Measurements from ENCODE around the gene FUCA2. TPM values are rescaled to one million over a fixed set of nuclear protein-coding genes. Genes with fewer than 3 reads are reported as not detected.
A peak's percentile ranks its signal among the peaks of the same experiment; 100 is the strongest.
"Not testable (repeated sequence)": the region's sequence is repeated elsewhere in the genome, so short reads cannot be mapped to it uniquely, and the experiment has no call there.

The FUCA2 gene
- total and polyA plus RNA-seq, 2 experiments from 2014 or later = 31.8 to 33.4 TPM

- H3F3A ChIP-seq (replicated peaks; ENCODE audit: low read depth) = no peaks in the 10 kb centered on the region
- TF ChIP-seq CTCF (conservative IDR thresholded peaks at IDR 0.05; ENCODE audit: low read depth in 2 of 2) (peak; percentile 96 to 97), ZNF114 (CRISPR knock-in tag; IDR thresholded peaks at IDR 0.05) (no peak), REST (IDR thresholded peaks at IDR 0.05; ENCODE audit: unreplicated experiment) (no peak), CREB1 (CRISPR knock-in tag; IDR thresholded peaks at IDR 0.05; ENCODE audit: low read depth) (peak; percentile 50; the same call in 1 of the 2 replicates), STAT1 (IDR thresholded peaks at IDR 0.05; ENCODE audit: unreplicated experiment) (no peak), EZH2phosphoT487 (IDR thresholded peaks at IDR 0.05; ENCODE audit: unreplicated experiment) (no peak)
- 0 out of 3 replicates have a peak overlapping the region, but pooled peaks have one; percentile 30 for H3K4me3 Mint-ChIP-seq
- no peak overlapping the region for H2AFZ ChIP-seq
- H3K4me2 ChIP-seq = no peak overlapping the region
- H3K36me3 Mint-ChIP-seq (ENCODE audit: low read depth) = peaks cover 8% of the 10 kb centered on the region; the same call in 1 of the 3 replicates
- H3K27me3 Mint-ChIP-seq (ENCODE audit: insufficient read depth, low read depth, poor library complexity) = peaks cover 25% of the 10 kb centered on the region
- no peaks in the 10 kb centered on the region for H3K36me3 ChIP-seq (ENCODE audit: insufficient read depth)
- peaks cover 7% of the 10 kb centered on the region; the same call in 1 of the 2 replicates for H3K9me2 ChIP-seq (ENCODE audit: insufficient read depth)
- no peaks in the 10 kb centered on the region; the same call in 1 of the 2 replicates for H4K20me1 ChIP-seq (replicated peaks; ENCODE audit: insufficient read depth)
- peaks cover 4% of the 10 kb centered on the region; the same call in 1 of the 3 replicates for H3K9me3 Mint-ChIP-seq
- peaks cover 34% of the 10 kb centered on the region for H3K4me1 Mint-ChIP-seq
- no peak overlapping the region for H3K27ac ChIP-seq (ENCODE audit: low read depth)
- peaks cover 24% of the 10 kb centered on the region for H3K79me2 ChIP-seq (replicated peaks; ENCODE audit: insufficient read depth)
- peaks cover 37% of the 10 kb centered on the region for H3K27me3 ChIP-seq (ENCODE audit: insufficient read depth)
- H3K27ac Mint-ChIP-seq = no peak overlapping the region
- ATAC-seq (peak; percentile 42), DNase-seq (ENCODE audit: low spot score) (peak; percentile 88)
- no peak overlapping the region for H3K4me3 ChIP-seq
- H3K4me1 ChIP-seq (ENCODE audit: insufficient read depth) = peaks cover 20% of the 10 kb centered on the region
These were observed 1.9 kb upstream of the FUCA2 start for GRCh38 chr6:143513410-143513809.

GRCh38 chr6:143510326-143510725 is 1.2 kb downstream of the FUCA2 start:
- ATAC-seq; H3K27ac Mint-ChIP-seq; H3K9me2 ChIP-seq (ENCODE audit: insufficient read depth); H3K4me1 ChIP-seq (ENCODE audit: insufficient read depth); H4K20me1 ChIP-seq (replicated peaks; ENCODE audit: insufficient read depth); H3K27ac ChIP-seq (ENCODE audit: low read depth); H2AFZ ChIP-seq; H3K36me3 ChIP-seq (ENCODE audit: insufficient read depth); H3K9me3 Mint-ChIP-seq; DNase-seq (ENCODE audit: low spot score); H3K27me3 ChIP-seq (ENCODE audit: insufficient read depth); H3F3A ChIP-seq (replicated peaks; ENCODE audit: low read depth): not testable (repeated sequence)
- Histone ChIP-seq H3K4me2 (peak overlapping the region; percentile 90), H3K4me3 (peak overlapping the region; percentile 76), H3K79me2 (replicated peaks; ENCODE audit: insufficient read depth) (peaks cover 27% of the 10 kb centered on the region)
- H3K36me3 Mint-ChIP-seq (ENCODE audit: low read depth) = peaks cover 27% of the 10 kb centered on the region
- peaks cover 17% of the 10 kb centered on the region for H3K4me1 Mint-ChIP-seq
- peak overlapping the region; percentile 85 for H3K4me3 Mint-ChIP-seq
- H3K27me3 Mint-ChIP-seq (ENCODE audit: insufficient read depth, low read depth, poor library complexity) = peaks cover 17% of the 10 kb centered on the region

All from GM23338 (cell line).